Urothelium cell line (cell line): ENCODE results near the gene CSTF2T.

Experiments
- DNase-seq: peaks from one replicate; pipeline ENCODE4 v3.0.0; 2011; ENCODE audit warnings: low spot score, mixed read lengths
- FAIRE-seq: peaks from 2 replicates; lab custom pipeline; 2011; peaks lifted over from hg19 to GRCh38; lab: Jason Lieb, UNC

Gene CSTF2T

DNA sequence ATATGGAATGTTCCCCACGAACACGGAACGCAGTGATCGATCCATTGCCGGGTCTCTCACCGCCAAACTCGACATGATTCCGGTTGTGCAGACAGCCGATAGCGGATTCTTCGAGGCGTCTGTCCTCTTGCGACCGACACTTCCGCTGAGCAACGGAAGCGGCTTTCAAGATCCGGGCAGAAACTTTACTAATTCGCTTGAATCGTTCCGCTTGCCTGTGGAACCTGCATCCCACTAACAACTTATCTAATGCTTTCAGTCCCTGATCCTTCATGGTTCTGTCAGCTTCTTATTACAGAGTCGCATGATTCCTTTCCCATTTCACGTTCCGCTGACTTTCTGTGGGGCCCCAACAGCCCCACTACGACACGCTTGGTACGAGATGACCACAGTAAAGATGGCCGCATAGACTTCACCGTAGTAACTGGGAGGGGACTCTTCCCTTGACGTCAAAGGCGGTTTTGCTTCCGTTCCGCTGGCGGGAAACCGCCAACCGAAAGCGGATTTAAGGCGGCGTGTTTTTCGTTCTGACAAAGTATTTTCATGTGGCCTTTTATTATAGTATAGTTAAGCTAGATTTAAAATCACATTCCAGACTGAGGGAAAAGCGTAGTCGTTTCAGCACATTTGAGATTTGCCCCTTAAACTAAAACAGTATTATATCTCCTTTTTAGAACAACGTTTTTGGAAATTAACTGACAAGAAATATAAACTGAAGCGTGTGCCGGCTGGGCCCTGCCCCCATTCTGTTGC, at the start of gene CSTF2T:
Gene CSTF2T, minus strand, starts transcription at position 121 of the 753 bp plus-strand sequence. Its CDS starts 46 bp downstream, at position 75.
- peak; percentile 77 for DNase-seq
- FAIRE-seq = no peak

DNA sequence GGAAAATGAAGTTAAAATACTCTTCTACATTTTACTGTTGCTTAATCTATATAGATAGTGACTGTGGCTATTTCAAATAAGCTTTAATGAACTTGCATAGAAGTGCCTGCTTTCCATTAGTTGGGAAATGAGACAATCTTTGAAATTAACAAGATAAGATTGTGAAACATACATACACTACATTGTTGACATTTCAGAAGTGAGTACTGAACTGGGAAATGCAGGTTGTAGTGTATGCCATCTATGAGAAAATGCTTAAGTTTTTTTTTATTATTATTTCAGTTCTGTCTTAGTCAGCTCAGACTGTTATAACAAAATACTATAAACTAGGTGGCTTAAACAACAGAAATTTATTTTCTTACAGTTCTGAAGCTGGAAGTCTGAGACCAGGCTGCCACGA, 49.6 kb upstream of the CSTF2T start:
- FAIRE-seq (no peak), DNase-seq (no peak)

DNA sequence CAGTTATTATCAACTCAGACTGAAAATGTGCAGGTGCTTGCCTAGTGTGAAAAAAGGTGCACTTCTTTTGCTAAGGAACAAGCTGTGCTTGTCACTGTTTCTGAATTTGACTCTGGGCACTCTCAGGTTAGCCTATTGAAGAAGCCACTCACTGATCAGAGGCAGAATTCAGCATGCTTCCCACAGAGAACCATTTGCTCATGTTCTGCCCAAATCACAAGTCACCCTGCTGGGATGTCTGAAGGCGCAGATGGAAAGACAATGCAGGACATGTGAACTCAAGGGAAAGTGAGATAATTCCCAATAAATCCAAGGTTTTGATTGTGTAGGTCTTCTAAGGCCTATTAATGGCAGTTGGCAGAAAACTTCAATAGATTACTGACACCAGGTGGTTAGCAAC, 47.8 kb upstream of the CSTF2T start:
- FAIRE-seq (no peak), DNase-seq (no peak)

DNA sequence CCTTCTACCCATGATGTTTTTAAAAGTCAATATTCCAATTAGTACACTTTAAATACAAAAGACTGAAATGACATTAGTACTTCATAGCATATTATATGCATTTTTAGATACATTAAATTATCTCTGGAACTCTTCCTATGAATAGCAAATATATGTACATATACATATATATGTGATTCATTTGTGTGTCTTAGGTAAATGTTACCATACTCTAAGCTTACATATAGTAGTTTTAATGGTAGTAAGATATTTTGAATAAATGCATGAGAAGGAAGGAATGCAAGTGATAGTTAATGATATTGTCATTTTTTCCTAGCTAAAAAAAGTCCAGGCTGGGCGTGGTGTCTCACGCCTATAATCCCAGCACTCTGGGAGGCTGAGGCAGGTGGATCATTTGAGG, 46.0 kb upstream of the CSTF2T start:
- DNase-seq (no peak), FAIRE-seq (no peak)

DNA sequence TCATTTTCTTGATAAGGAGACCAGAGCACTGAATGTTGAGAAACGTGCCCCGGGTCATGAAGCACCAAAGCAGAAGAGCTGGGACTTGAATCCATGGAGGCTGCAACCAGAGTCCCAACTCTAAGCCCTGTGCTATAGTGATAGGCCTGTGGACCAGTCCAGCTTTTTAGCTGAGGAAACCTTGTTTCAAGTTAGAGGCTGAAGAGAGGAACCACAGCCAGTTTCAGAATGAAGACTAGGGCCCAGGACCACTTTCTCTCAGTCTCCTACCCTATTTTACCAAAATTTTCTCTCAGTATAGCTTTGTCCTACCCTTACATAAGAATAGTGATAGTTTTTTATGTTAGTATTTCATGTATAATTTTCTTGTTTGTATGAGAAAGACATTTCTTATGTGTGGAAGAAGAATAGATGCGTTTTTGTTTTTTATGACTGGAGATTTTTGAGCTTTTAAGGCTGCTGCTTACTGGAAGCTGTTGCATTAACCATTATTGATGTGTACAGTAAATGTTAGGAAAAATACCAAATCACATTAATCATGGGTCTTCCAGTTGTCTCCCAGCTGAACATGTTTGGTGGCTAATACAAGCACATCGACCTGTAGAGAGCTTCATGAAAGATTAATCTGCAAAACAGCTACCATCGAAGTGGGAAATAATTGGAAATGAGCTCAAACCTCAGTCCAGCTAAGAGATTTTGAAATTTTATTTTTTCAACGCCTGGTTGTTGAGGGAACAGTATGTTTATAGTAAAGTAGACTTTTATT, 45.0 kb upstream of the CSTF2T start:
- FAIRE-seq = no peak
- DNase-seq = no peak

DNA sequence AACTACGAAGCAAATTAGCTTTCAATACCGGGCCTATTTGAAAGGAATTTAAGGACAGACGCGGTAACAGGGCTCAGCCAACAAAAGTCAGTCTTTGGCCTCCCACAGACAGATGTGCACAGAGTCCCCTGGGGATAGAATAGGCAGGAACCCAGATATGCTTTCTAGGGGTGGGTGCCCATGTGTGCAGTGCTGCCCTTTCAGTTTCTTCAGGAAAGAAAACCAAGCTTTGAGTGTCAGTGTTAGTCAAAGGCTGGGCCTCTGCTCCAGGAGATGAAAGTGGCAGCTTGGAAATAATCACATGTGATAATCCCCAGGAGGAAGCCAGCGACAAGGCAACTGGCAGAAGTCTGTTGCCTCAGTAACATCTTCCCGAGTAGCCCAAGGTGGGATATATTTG, 43.8 kb upstream of the CSTF2T start:
- FAIRE-seq = no peak

GRCh38 chr10:51733057-51733456, 33.7 kb upstream of the CSTF2T start:
- no peak for DNase-seq
- no peak for FAIRE-seq

More for the DNA sequence above, 43.8 kb upstream of the CSTF2T start:
- DNase-seq = no peak

GRCh38 chr10:51729822-51730555, 30.6 kb upstream of the CSTF2T start:
- FAIRE-seq = no peak
- DNase-seq = no peak

GRCh38 chr10:51724038-51724437, 24.6 kb upstream of the CSTF2T start:
- no peak for FAIRE-seq
- DNase-seq = no peak

- FAIRE-seq (no peak), DNase-seq (no peak)
These were observed 19.5 kb upstream of the CSTF2T start for GRCh38 chr10:51718804-51719291.

DNA sequence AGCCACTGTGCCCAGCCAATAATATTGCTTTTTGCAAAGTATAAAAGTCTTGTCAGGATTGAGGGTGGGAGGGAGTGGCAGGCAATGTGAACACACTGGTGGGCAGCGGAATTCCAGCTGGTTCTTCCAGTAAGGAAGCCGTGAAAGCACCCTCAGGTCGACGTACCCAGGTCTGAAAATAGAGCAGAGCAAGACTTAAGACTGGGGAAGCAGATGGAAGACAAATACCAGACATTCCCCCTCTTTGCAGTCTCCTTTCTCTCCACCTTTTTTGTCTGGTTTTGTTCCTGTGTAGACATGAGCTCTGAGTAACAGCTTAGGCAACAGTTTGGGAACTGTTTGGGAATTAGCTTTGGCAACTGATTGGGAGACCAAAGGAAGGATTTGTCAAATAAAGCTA, 17.6 kb upstream of the CSTF2T start:
- no peak for FAIRE-seq
- no peak for DNase-seq

GRCh38 chr10:51711519-51711891, 12.1 kb upstream of the CSTF2T start:
- DNase-seq (no peak), FAIRE-seq (no peak)

DNA sequence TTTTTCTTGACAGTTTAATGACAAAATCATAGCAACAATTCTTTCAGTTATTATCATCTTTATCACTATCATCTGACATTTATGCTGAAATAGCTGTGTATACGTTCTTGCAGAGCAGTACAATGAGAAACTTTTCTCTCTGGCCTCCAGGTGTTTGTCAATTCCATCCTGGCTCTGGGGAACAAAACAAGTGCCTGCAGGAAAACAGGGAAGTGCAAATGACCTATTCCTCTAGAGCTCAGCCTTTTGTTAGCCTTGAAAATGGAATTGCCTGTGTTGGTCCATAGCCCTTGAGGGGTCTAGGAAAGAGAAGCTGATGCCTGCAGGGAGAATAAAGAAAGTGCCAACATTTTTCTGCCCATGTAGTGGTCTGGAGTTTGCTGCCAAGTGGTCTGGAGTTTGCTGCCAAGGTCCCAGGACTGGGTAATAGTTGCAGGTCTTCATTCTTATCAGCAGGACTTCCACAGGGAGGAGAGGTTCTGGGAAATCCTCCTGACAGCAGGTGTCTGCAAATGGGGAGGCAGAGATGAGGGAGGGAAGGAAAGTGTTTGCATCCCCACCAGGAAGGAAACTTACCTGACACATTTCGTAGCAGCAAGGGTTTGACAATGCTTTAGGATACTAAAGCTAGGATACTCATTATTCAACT, 10.1 kb upstream of the CSTF2T start:
- FAIRE-seq (no peak), DNase-seq (no peak)

- FAIRE-seq = no peak
- no peak for DNase-seq
These were observed 9.2 kb upstream of the CSTF2T start for GRCh38 chr10:51708609-51709008.

DNA sequence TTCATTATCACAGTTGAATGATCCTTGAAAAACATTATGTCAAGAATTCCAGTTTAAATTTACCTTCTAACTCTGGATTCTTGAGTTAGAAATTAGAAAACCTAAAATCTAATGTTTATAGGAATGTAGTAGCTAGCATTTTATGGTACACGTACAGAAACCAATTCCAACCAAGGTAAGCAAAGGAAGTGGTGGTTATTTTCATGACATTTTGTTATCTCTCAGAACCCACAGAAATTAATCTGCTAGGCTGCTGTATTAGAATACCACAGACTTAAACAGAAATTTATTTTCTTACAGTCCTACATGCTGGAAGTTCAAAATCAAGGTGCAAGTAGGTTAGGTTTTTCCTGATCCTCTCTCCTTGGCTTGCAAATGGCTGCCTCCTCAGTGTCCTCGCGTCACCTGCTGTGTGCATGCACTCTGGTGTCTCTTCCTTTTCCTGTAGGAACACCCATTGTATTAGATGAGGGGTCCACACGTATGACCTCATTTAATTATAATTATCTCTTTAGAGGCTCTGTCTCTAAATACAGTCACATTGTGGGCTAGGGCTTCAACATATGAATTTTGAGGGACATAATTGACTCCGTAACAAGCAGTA, 8.5 kb upstream of the CSTF2T start:
- FAIRE-seq (no peak), DNase-seq (no peak)

GRCh38 chr10:51707392-51707791, 8.0 kb upstream of the CSTF2T start:
- FAIRE-seq = no peak

GRCh38 chr10:51706225-51706624, 6.8 kb upstream of the CSTF2T start:
- DNase-seq (no peak), FAIRE-seq (no peak)

More at GRCh38 chr10:51707392-51707791, 8.0 kb upstream of the CSTF2T start:
- no peak for DNase-seq

- DNase-seq = no peak
- no peak for FAIRE-seq
These were observed 6.4 kb upstream of the CSTF2T start for GRCh38 chr10:51705774-51706173.

- peak; percentile 31 for DNase-seq
- FAIRE-seq = no peak
These were observed 928 bp upstream of the CSTF2T start for GRCh38 chr10:51700228-51700817.

GRCh38 chr10:51699145-51699474, 285 bp downstream of the CSTF2T start:
- DNase-seq (no peak), FAIRE-seq (no peak)
